ENCODE results near the gene MIEN1.
"Not testable (repeated sequence)": the region's sequence is repeated elsewhere in the genome, so short reads cannot be mapped to it uniquely, and the experiment has no call there.

Gene MIEN1

GRCh38 chr17:39755554-39756379 lies 25.4 kb upstream of the MIEN1 start:
- DNase-seq, result peak; percentile 41

GRCh38 chr17:39754958-39755553 lies 24.7 kb upstream of the MIEN1 start:
- no peak for DNase-seq

GRCh38 chr17:39754161-39754957 lies 24.0 kb upstream of the MIEN1 start:
- peak; percentile 88 for DNase-seq

GRCh38 chr17:39753514-39754160 lies 23.3 kb upstream of the MIEN1 start:
- peak; percentile 64 for DNase-seq

- no peak for DNase-seq
Observed at GRCh38 chr17:39752241-39752881, 22.0 kb upstream of the MIEN1 start.

- no peak for DNase-seq
Observed at GRCh38 chr17:39751637-39752036, 21.3 kb upstream of the MIEN1 start.

- no peak for DNase-seq
Observed at GRCh38 chr17:39751016-39751543, 20.7 kb upstream of the MIEN1 start.

- DNase-seq, result no peak
Observed at GRCh38 chr17:39750131-39751015, 20.0 kb upstream of the MIEN1 start.

GRCh38 chr17:39748444-39749034 lies 18.2 kb upstream of the MIEN1 start:
- not testable (repeated sequence) for DNase-seq

GRCh38 chr17:39747745-39748144 lies 17.4 kb upstream of the MIEN1 start:
- DNase-seq, result no peak

GRCh38 chr17:39746145-39746461 lies 15.8 kb upstream of the MIEN1 start:
- DNase-seq, result no peak

GRCh38 chr17:39745335-39746144 lies 15.2 kb upstream of the MIEN1 start:
- no peak for DNase-seq

GRCh38 chr17:39744836-39745215 lies 14.5 kb upstream of the MIEN1 start:
- no peak for DNase-seq

GRCh38 chr17:39744075-39744835 lies 13.9 kb upstream of the MIEN1 start:
- no peak for DNase-seq

- no peak for DNase-seq
Observed at GRCh38 chr17:39742856-39743436, 12.6 kb upstream of the MIEN1 start.

- DNase-seq, result no peak
Observed at GRCh38 chr17:39742126-39742855, 12.0 kb upstream of the MIEN1 start.

GRCh38 chr17:39740357-39741111 lies 10.2 kb upstream of the MIEN1 start:
- no peak for DNase-seq

Data from activated T-cell treated with anti-CD3 and anti-CD28 coated beads for 4 hours (primary cell).